CD4-positive, alpha-beta T cell treated with Interleukin-12 subunit alpha and Interleukin-12 subunit beta, for 1 hour (primary cell): Measurements from ENCODE around the gene USP24.

Source experiments
- DNase-seq: peaks from one replicate; pipeline ENCODE4 v3.0.0-alpha.2; 2020

The USP24 gene

GRCh38 chr1:55155522-55155921 is 59.6 kb downstream of the USP24 start:
- DNase-seq, result no peak

GRCh38 chr1:55154616-55155015 is 60.5 kb downstream of the USP24 start:
- no peak for DNase-seq

GRCh38 chr1:55153031-55153430 is 62.1 kb downstream of the USP24 start:
- no peak for DNase-seq

GRCh38 chr1:55150880-55151588 is 64.1 kb downstream of the USP24 start:
- DNase-seq, result peak; percentile 46

- no peak for DNase-seq
Observed at GRCh38 chr1:55148676-55149075, 66.5 kb downstream of the USP24 start.

GRCh38 chr1:55147524-55147923 is 67.6 kb downstream of the USP24 start:
- no peak for DNase-seq

- no peak for DNase-seq
Observed at GRCh38 chr1:55146781-55147180, 68.4 kb downstream of the USP24 start.

- no peak for DNase-seq
Observed at GRCh38 chr1:55144886-55145285, 70.3 kb downstream of the USP24 start.

GRCh38 chr1:55143684-55144083 is 71.5 kb downstream of the USP24 start:
- DNase-seq, result no peak

GRCh38 chr1:55141295-55141893 is 73.8 kb downstream of the USP24 start:
- DNase-seq, result no peak

GRCh38 chr1:55140546-55140983 is 74.6 kb downstream of the USP24 start:
- peak; percentile 82 for DNase-seq

- DNase-seq, result no peak
Observed at GRCh38 chr1:55140137-55140536, 75.0 kb downstream of the USP24 start.

GRCh38 chr1:55138823-55139222 is 76.3 kb downstream of the USP24 start:
- peak; percentile 12 for DNase-seq

GRCh38 chr1:55134152-55134808 is 80.9 kb downstream of the USP24 start:
- no peak for DNase-seq

GRCh38 chr1:55131801-55132200 is 83.4 kb downstream of the USP24 start:
- no peak for DNase-seq

- DNase-seq, result no peak
Observed at GRCh38 chr1:55131218-55131617, 83.9 kb downstream of the USP24 start.

GRCh38 chr1:55129194-55129728 is 85.9 kb downstream of the USP24 start:
- no peak for DNase-seq

GRCh38 chr1:55128418-55128995 is 86.7 kb downstream of the USP24 start:
- no peak for DNase-seq

- peak; percentile 34 for DNase-seq
Observed at GRCh38 chr1:55127827-55128343, 87.3 kb downstream of the USP24 start.

GRCh38 chr1:55124470-55124869 is 90.7 kb downstream of the USP24 start:
- DNase-seq, result no peak

- DNase-seq, result no peak
Observed at GRCh38 chr1:55120538-55120937, 94.6 kb downstream of the USP24 start.

- no peak for DNase-seq
Observed at GRCh38 chr1:55118651-55119329, 96.4 kb downstream of the USP24 start.

GRCh38 chr1:55117941-55118340 is 97.2 kb downstream of the USP24 start:
- DNase-seq, result no peak
